ENCODE data around the gene FLNB. TPM values are rescaled to one million over a fixed set of nuclear protein-coding genes. Genes with fewer than 3 reads are reported as not detected.

The FLNB gene
- total RNA-seq, 2 experiments from 2014 or later: 39.7 to 42.1 TPM

DNA sequence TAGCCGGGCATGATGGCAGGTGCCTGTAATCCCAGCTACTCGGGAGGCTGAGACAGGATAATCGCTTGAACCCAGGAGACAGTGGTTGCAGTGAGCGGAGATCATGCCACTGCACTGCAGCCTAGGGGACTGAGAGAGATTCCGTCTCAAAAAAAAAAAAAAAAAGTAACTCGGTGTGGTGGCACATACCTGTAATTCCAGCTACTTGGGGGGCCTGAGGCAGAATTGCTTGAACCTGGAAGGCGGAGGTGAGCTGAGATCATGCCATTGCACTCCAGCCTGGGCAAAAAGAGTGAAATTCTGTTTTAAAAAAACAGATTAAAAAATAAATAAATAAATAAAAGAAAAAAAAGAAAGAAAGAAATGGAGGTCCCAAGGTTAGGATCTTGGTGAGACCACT, 6.2 kb upstream of the FLNB start:
- no peak overlapping the region for H3K27ac Mint-ChIP-seq
- no peak for ATAC-seq (ENCODE audit: poor library complexity)

DNA sequence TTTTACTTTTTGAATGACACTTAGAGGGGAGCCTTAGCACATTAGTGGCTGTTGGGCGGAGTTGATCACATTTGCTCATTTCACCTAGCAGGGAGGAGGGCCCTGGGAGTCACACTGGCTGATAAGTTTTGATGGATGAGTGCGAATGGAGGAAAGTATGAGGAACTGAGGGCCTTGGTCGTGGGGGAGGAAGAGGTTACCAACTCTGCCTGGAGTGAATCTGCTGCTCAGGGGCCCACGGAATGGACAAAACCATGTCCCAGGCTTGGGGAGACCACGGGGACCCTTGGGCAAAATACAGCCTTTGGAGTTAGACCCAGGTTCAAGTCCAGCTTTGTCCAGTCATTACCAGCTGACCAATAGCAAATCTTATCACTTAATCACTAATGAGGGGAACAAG, 5.1 kb upstream of the FLNB start:
- ChIA-PET CTCF (interaction anchor here (0.5 kb wide), 1 partner anchor 19 kb away, joined by 3 read pairs; no protein-coding TSS in a partner anchor), POLR2A (interaction anchor here (0.6 kb wide), 1 partner anchor 1428 kb away, joined by 5 read pairs; no protein-coding TSS in a partner anchor)
- Mint-ChIP-seq H3K27me3 (no peaks in the 10 kb centered on the region), H3K4me1 (ENCODE audit: low read depth) (peaks cover 20% of the 10 kb centered on the region), H3K27ac (no peak overlapping the region), H3K4me3 (no peak overlapping the region), H3K9me3 (no peaks in the 10 kb centered on the region), H3K36me3 (ENCODE audit: low read depth) (no peaks in the 10 kb centered on the region)
- Histone ChIP-seq H3K4me3 (ENCODE audit: low read length) (no peak overlapping the region), H3K9me3 (ENCODE audit: control insufficient read depth in 1 of 2, insufficient read depth in 1 of 2, low read length in 2 of 2) (no peaks in the 10 kb centered on the region), H3K4me1 (ENCODE audit: insufficient read depth, low read length) (peaks cover 17% of the 10 kb centered on the region), H3K36me3 (ENCODE audit: insufficient read depth, low read length) (no peaks in the 10 kb centered on the region), H3K27me3 (ENCODE audit: control insufficient read depth in 1 of 2, insufficient read depth in 2 of 2, low read length in 2 of 2) (no peaks in the 10 kb centered on the region), H3K27ac (ENCODE audit: low read depth in 1 of 2, low read length in 2 of 2) (no peak overlapping the region)
- intact Hi-C loops (cut with DNase I, micrococcal nuclease): loop anchor here (10.0 kb wide), 3 partner anchors 302 to 432 kb away; partner anchors contain the start of genes HTD2 (in 1 of the 2), PDHB (in 1 of the 2) and RPP14 (in 1 of the 2)
- ATAC-seq (ENCODE audit: poor library complexity) (no peak), DNase-seq (no peak)
- TF ChIP-seq, protein P1, sequence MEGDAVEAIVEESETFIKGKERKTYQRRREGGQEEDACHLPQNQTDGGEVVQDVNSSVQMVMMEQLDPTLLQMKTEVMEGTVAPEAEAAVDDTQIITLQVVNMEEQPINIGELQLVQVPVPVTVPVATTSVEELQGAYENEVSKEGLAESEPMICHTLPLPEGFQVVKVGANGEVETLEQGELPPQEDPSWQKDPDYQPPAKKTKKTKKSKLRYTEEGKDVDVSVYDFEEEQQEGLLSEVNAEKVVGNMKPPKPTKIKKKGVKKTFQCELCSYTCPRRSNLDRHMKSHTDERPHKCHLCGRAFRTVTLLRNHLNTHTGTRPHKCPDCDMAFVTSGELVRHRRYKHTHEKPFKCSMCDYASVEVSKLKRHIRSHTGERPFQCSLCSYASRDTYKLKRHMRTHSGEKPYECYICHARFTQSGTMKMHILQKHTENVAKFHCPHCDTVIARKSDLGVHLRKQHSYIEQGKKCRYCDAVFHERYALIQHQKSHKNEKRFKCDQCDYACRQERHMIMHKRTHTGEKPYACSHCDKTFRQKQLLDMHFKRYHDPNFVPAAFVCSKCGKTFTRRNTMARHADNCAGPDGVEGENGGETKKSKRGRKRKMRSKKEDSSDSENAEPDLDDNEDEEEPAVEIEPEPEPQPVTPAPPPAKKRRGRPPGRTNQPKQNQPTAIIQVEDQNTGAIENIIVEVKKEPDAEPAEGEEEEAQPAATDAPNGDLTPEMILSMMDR (IDR thresholded peaks at IDR 0.05): no peak

More for the DNA sequence above, 6.2 kb upstream of the FLNB start:
- no peak overlapping the region for H3K4me3 ChIP-seq (ENCODE audit: low read length)
- peaks cover 13% of the 10 kb centered on the region for H3K4me1 ChIP-seq (ENCODE audit: insufficient read depth, low read length)
- H3K27me3 Mint-ChIP-seq: no peaks in the 10 kb centered on the region
- ChIA-PET POLR2A (no interaction called here), CTCF (interaction anchor here (0.9 kb wide), 1 partner anchor 215 kb away, joined by 3 read pairs; no protein-coding TSS in a partner anchor)
- H3K9me3 Mint-ChIP-seq: no peaks in the 10 kb centered on the region
- H3K36me3 Mint-ChIP-seq (ENCODE audit: low read depth): no peaks in the 10 kb centered on the region
- H3K4me1 Mint-ChIP-seq (ENCODE audit: low read depth): peaks cover 20% of the 10 kb centered on the region
- intact Hi-C loops (cut with DNase I, micrococcal nuclease): loop anchor here (10.0 kb wide), 3 partner anchors 303 to 433 kb away; partner anchors contain the start of genes HTD2 (in 1 of the 2), PDHB (in 1 of the 2) and RPP14 (in 1 of the 2)
- TF ChIP-seq, protein P1 (IDR thresholded peaks at IDR 0.05): no peak
- H3K9me3 ChIP-seq (ENCODE audit: control insufficient read depth in 1 of 2, insufficient read depth in 1 of 2, low read length in 2 of 2): no peaks in the 10 kb centered on the region
- no peak for DNase-seq
- no peaks in the 10 kb centered on the region for H3K27me3 ChIP-seq (ENCODE audit: control insufficient read depth in 1 of 2, insufficient read depth in 2 of 2, low read length in 2 of 2)
- H3K4me3 Mint-ChIP-seq: no peak overlapping the region
- no peak overlapping the region for H3K27ac ChIP-seq (ENCODE audit: low read depth in 1 of 2, low read length in 2 of 2)
- H3K36me3 ChIP-seq (ENCODE audit: insufficient read depth, low read length): no peaks in the 10 kb centered on the region

DNA sequence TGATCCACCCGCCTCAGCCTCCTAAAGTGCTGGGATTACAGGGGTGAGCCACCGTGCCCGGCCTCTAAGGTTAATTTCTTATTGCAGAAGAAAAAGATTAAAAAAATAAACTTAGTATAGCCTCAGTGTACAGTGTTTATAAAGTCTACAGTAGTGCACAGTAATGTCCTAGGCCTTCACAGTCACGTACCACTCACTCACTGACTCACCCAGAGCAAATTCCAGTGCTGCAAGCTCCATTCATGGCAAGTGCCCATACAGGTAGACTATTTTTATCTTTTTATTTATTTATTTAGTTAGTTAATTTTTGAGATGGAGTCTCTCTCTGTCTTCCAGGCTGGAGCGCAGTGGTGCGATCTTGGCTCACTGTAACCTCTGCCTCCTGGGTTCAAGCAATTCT, 3.2 kb upstream of the FLNB start:
- Mint-ChIP-seq H3K9me3 (no peaks in the 10 kb centered on the region), H3K36me3 (ENCODE audit: low read depth) (no peaks in the 10 kb centered on the region), H3K27me3 (no peaks in the 10 kb centered on the region), H3K4me3 (no peak overlapping the region), H3K4me1 (ENCODE audit: low read depth) (peaks cover 20% of the 10 kb centered on the region), H3K27ac (no peak overlapping the region)
- TF ChIP-seq, protein P1 (IDR thresholded peaks at IDR 0.05): no peak
- ChIA-PET CTCF (interaction anchor here (1.0 kb wide), 1 partner anchor 26 kb away, joined by 3 read pairs; no protein-coding TSS in a partner anchor), POLR2A (no interaction called here)
- H3K9me3 ChIP-seq (ENCODE audit: control insufficient read depth in 1 of 2, insufficient read depth in 1 of 2, low read length in 2 of 2): no peaks in the 10 kb centered on the region
- no peak overlapping the region for H3K27ac ChIP-seq (ENCODE audit: low read depth in 1 of 2, low read length in 2 of 2)
- H3K4me3 ChIP-seq (ENCODE audit: low read length): no peak overlapping the region
- no peaks in the 10 kb centered on the region for H3K36me3 ChIP-seq (ENCODE audit: insufficient read depth, low read length)
- H3K27me3 ChIP-seq (ENCODE audit: control insufficient read depth in 1 of 2, insufficient read depth in 2 of 2, low read length in 2 of 2): no peaks in the 10 kb centered on the region
- no peak for DNase-seq
- ATAC-seq (ENCODE audit: poor library complexity): no peak
- intact Hi-C loops (cut with DNase I, micrococcal nuclease): loop anchor here (5.0 to 10.0 kb wide), 6 partner anchors 112 to 430 kb away; partner anchors contain the start of genes ABHD6 (in 1 of the 2), HTD2 (in 1 of the 2), PDHB (in 1 of the 2) and RPP14 (in 1 of the 2)
- H3K4me1 ChIP-seq (ENCODE audit: insufficient read depth, low read length): peaks cover 25% of the 10 kb centered on the region
